C4-2B (cell line): Measurements from ENCODE around the gene TRIM69.

Source experiments
- ZFX ChIP-seq: fragments of 450-650 bp; IDR thresholded peaks from 2 replicates; pipeline ENCODE4 v1.6.1; 2017
- TF ChIP-seq, protein P1 (sequence below): fragments of 450-650 bp; conservative IDR thresholded peaks from 2 replicates; pipeline ENCODE4 v1.5.1; 2017; ENCODE audit warnings: mild to moderate bottlenecking

DNA sequence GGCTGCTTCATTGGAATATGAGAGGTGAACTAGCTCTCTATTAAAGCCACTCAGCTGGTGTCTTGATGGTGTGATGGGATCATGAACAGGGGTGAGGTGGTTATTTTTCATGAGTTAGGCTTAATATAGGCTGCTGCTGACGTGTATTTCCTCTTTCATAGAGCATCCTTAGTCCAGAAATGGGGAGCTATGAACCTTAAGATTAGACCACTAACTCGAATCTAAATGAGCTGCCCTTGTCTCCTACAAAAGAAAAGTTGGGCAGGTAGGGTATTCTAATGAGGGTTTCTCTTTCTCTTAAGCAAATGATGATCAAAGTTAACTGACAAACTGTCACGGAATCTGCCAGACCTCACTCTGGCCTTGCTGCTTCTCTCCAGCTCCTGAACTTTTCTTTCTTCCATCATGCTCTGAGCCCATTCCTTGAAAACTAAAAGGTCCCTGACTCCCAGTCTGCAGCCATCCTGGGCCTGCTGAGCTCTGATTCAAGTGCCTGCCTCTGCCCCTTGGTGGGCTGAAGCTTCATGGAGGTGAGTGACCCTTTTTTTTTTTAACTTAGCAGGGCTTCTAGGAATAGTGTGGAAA lies at the start of gene TRIM69:
- TF ChIP-seq, protein P1, sequence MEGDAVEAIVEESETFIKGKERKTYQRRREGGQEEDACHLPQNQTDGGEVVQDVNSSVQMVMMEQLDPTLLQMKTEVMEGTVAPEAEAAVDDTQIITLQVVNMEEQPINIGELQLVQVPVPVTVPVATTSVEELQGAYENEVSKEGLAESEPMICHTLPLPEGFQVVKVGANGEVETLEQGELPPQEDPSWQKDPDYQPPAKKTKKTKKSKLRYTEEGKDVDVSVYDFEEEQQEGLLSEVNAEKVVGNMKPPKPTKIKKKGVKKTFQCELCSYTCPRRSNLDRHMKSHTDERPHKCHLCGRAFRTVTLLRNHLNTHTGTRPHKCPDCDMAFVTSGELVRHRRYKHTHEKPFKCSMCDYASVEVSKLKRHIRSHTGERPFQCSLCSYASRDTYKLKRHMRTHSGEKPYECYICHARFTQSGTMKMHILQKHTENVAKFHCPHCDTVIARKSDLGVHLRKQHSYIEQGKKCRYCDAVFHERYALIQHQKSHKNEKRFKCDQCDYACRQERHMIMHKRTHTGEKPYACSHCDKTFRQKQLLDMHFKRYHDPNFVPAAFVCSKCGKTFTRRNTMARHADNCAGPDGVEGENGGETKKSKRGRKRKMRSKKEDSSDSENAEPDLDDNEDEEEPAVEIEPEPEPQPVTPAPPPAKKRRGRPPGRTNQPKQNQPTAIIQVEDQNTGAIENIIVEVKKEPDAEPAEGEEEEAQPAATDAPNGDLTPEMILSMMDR: no peak
- no peak for TF ChIP-seq ZFX
